ENCODE data around the gene HOXA4. TPM values are rescaled to one million over a fixed set of nuclear protein-coding genes. Genes with fewer than 3 reads are reported as not detected.

HOXA4 gene
- total RNA-seq, 1 donor from 2014 or later: not detected

DNA sequence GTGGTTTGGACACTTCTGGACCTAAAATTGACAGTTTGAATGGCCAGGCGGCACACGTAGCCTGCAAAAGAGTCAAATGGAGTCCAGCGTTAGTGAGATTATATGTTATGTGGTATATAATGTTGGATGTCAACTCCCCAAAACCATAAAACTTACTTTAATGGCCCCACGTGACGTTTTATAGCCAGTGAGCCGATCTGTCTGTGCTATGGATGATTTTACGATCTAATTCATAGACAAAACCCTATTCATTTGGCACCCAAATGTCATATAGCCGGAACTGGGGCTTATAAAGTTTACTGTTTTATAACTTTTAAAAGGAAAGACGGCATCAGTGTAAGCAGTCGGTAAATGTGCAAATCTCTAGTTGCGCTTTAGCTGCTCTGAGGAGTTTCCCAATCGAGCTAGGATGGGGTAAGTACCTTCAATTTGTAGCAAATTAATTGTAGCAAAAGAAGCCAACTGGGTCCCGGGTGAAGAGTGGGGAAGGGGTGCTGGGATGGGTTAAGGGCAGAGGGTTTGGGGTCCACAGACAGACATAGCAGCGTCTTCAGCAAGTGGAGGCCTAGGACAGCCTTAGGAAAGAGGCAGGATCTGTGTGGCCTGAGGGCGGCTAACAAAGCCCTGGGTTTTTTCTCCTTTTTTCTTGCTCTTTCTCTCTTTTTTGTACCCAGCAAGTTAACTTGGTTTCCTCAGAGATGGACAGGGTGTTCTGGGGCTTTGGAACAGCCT, 9.7 kb upstream of the HOXA4 start:
- H3K27ac Mint-ChIP-seq (ENCODE audit: unreplicated experiment): no peak overlapping the region
- peaks cover 5% of the 10 kb centered on the region for H3K36me3 Mint-ChIP-seq (ENCODE audit: unreplicated experiment)
- no peak overlapping the region for H3K4me3 Mint-ChIP-seq (ENCODE audit: unreplicated experiment)
- TF ChIP-seq, protein P1, sequence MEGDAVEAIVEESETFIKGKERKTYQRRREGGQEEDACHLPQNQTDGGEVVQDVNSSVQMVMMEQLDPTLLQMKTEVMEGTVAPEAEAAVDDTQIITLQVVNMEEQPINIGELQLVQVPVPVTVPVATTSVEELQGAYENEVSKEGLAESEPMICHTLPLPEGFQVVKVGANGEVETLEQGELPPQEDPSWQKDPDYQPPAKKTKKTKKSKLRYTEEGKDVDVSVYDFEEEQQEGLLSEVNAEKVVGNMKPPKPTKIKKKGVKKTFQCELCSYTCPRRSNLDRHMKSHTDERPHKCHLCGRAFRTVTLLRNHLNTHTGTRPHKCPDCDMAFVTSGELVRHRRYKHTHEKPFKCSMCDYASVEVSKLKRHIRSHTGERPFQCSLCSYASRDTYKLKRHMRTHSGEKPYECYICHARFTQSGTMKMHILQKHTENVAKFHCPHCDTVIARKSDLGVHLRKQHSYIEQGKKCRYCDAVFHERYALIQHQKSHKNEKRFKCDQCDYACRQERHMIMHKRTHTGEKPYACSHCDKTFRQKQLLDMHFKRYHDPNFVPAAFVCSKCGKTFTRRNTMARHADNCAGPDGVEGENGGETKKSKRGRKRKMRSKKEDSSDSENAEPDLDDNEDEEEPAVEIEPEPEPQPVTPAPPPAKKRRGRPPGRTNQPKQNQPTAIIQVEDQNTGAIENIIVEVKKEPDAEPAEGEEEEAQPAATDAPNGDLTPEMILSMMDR (IDR thresholded peaks at IDR 0.05; ENCODE audit: partially characterized antibody, unreplicated experiment): no peak
- H3K4me1 Mint-ChIP-seq (ENCODE audit: low read depth, unreplicated experiment): no peaks in the 10 kb centered on the region
- peaks cover 37% of the 10 kb centered on the region for H3K27me3 Mint-ChIP-seq (ENCODE audit: unreplicated experiment)
- peaks cover 4% of the 10 kb centered on the region for H3K9me3 Mint-ChIP-seq (ENCODE audit: unreplicated experiment)
- DNase-seq: no peak

DNA sequence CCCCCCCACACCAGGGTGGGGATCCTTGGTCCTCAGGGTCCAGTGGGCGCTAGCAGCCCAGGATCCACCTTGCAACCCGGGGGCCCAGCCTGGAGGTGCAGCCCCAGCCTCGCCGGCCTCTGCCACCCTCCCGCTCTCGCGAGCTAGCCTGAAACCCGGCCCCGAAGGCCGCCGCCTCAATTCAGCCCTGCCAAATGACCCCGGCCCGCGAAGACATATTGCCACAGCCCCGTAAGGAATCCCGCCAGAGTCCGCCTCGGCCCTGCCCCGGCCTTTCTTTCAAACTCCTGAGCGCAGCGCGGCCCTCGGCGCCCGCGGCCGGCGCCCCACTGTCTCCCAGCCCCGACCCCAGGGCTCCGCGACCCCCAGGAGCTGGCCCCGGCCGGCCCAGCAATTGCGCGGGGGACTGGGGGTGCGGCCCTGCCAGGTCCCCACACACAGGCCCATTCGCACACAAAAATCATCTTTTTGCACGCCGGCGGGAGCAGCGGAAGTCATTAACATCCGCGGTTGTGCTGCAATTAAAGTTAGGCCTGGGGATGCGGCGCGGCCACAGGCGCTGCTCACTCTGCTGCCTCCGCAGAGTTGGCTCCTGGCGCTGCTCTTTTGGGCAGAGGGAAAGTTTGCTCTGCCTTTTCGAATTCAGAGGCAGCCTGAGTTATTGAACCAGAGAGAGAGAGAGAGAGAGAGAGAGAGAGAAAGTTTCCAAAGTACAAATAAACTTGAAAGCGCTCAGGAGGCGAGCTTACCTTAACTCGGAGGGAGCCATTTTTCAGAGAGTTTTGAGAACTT, 9.0 kb upstream of the HOXA4 start:
- H3K4me3 Mint-ChIP-seq (ENCODE audit: unreplicated experiment): no peak overlapping the region
- peaks cover 35% of the 10 kb centered on the region for H3K27me3 Mint-ChIP-seq (ENCODE audit: unreplicated experiment)
- H3K9me3 Mint-ChIP-seq (ENCODE audit: unreplicated experiment): peaks cover 4% of the 10 kb centered on the region
- no peaks in the 10 kb centered on the region for H3K4me1 Mint-ChIP-seq (ENCODE audit: low read depth, unreplicated experiment)
- peaks cover 5% of the 10 kb centered on the region for H3K36me3 Mint-ChIP-seq (ENCODE audit: unreplicated experiment)
- DNase-seq: no peak
- H3K27ac Mint-ChIP-seq (ENCODE audit: unreplicated experiment): no peak overlapping the region
- TF ChIP-seq, protein P1 (IDR thresholded peaks at IDR 0.05; ENCODE audit: partially characterized antibody, unreplicated experiment): no peak

DNA sequence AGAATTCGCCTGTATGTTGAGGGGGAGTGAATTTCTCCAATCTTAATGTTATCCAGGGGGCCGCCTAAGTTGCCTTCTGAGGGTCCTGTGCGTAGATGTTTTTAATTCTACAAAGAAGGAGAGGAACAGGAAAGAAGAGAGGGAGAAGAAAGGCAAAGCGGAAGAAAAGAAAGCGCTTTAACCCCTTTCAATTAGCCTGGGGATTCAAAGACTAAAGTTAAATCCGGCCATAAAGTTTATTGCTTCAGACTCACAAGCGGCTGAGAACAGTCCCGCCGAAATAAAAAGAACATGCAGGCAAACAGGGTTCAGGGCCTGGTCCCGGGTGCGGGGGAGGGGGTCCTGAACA, 8.4 kb upstream of the HOXA4 start:
- TF ChIP-seq, protein P1 (IDR thresholded peaks at IDR 0.05; ENCODE audit: partially characterized antibody, unreplicated experiment): no peak
- Mint-ChIP-seq H3K36me3 (ENCODE audit: unreplicated experiment) (peaks cover 5% of the 10 kb centered on the region), H3K27ac (ENCODE audit: unreplicated experiment) (no peak overlapping the region), H3K4me1 (ENCODE audit: low read depth, unreplicated experiment) (no peaks in the 10 kb centered on the region), H3K4me3 (ENCODE audit: unreplicated experiment) (peak overlapping the region; percentile 39), H3K27me3 (ENCODE audit: unreplicated experiment) (peaks cover 36% of the 10 kb centered on the region), H3K9me3 (ENCODE audit: unreplicated experiment) (peaks cover 4% of the 10 kb centered on the region)
- no peak for DNase-seq

DNA sequence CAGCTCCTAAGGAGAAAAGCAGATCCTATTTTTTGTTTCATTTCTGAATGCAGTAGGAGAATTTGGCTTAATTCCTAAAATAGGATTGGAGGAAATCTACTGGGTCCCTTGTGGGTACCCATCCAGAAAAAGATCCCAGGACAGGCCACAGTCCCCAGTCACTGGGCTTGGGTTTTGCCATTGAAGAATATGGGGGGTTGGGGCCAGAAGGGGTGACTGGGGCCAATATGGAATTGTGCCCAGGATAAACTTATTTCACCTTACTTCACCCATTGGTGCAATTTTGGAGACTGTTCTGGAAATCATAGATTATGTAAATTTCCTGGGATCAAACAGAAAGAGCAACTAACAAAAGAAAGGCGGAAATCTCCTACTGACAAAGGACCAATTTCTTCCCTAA, 7.9 kb upstream of the HOXA4 start:
- no peak for DNase-seq
- peaks cover 5% of the 10 kb centered on the region for H3K36me3 Mint-ChIP-seq (ENCODE audit: unreplicated experiment)
- no peak overlapping the region for H3K4me3 Mint-ChIP-seq (ENCODE audit: unreplicated experiment)
- TF ChIP-seq, protein P1 (IDR thresholded peaks at IDR 0.05; ENCODE audit: partially characterized antibody, unreplicated experiment): no peak
- no peaks in the 10 kb centered on the region for H3K4me1 Mint-ChIP-seq (ENCODE audit: low read depth, unreplicated experiment)
- no peak overlapping the region for H3K27ac Mint-ChIP-seq (ENCODE audit: unreplicated experiment)
- peaks cover 4% of the 10 kb centered on the region for H3K9me3 Mint-ChIP-seq (ENCODE audit: unreplicated experiment)
- H3K27me3 Mint-ChIP-seq (ENCODE audit: unreplicated experiment): peaks cover 35% of the 10 kb centered on the region
